CD4-positive, alpha-beta memory T cell (primary cell): ENCODE measurements around the gene DCTD. TPM values are rescaled to one million over a fixed set of nuclear protein-coding genes. Genes with fewer than 3 reads are reported as not detected.

ENCODE experiments used
- CTCF ChIA-PET: fragments of 350-600 bp; sonication (Branson Sonifier 250); formaldehyde crosslinking; loops from one replicate; lab custom pipeline; 2021; ENCODE audit warnings: inconsistent platforms; ENCODE audit not compliant: partially characterized antibody; lab: Charles Lee
- POLR2A ChIA-PET: fragments of 350-600 bp; sonication (Branson Sonifier 250); formaldehyde crosslinking; loops from one replicate; lab custom pipeline; 2021; ENCODE audit not compliant: partially characterized antibody; lab: Charles Lee
- DNase-seq, 5 donors: peaks; one replicate each; pipeline versions ENCODE4 v3.0.0 to v3.0.0-alpha.2; 2020 to 2022; ENCODE audit warnings: mixed read lengths in 1 of 5
- H3K27ac ChIP-seq: one replicate; pipeline ENCODE4 v1.7.0; 2013; ENCODE audit warnings: low read depth, low read length
- H3K27me3 ChIP-seq: 2 replicates; pipeline ENCODE4 v1.7.0; 2013; ENCODE audit warnings: mild to moderate bottlenecking, low read length, moderate library complexity; ENCODE audit not compliant: insufficient read depth
- H3K36me3 ChIP-seq: 2 replicates; pipeline ENCODE4 v1.7.0; 2013; ENCODE audit warnings: mild to moderate bottlenecking, low read length, moderate library complexity; ENCODE audit not compliant: insufficient read depth
- H3K4me1 ChIP-seq: 2 replicates; pipeline ENCODE4 v1.7.0; 2013; ENCODE audit warnings: mild to moderate bottlenecking, low read length, moderate library complexity; ENCODE audit not compliant: insufficient read depth
- H3K4me3 ChIP-seq, 2 donors: one replicate each; pipeline ENCODE4 v1.7.0; 2013; ENCODE audit warnings: low read length in 2 of 2, mild to moderate bottlenecking in 1 of 2
- H3K9me3 ChIP-seq, 2 donors: one replicate each; pipeline ENCODE4 v1.7.0; 2013; ENCODE audit warnings: low read length in 2 of 2, control low read depth in 1 of 2; ENCODE audit not compliant: control insufficient read depth in 1 of 2
- H3K27ac Mint-ChIP-seq, 7 donors: one replicate each; pipeline ENCODE4 v1.8.0; 2020 to 2021; ENCODE audit warnings: mixed read lengths in 7 of 7, mild to moderate bottlenecking in 6 of 7, inconsistent platforms in 3 of 7, moderate library complexity in 3 of 7
- H3K27me3 Mint-ChIP-seq, 2 donors: one replicate each; pipeline ENCODE4 v1.8.0; 2020 to 2021; ENCODE audit warnings: mixed read lengths in 2 of 2
- H3K36me3 Mint-ChIP-seq, 2 donors: one replicate each; pipeline ENCODE4 v1.8.0; 2020 to 2021; ENCODE audit warnings: mixed read lengths in 2 of 2, inconsistent platforms in 1 of 2, mild to moderate bottlenecking in 1 of 2
- H3K4me1 Mint-ChIP-seq, 4 donors: one replicate each; pipeline ENCODE4 v1.8.0; 2020 to 2021; ENCODE audit warnings: mixed read lengths in 4 of 4, mild to moderate bottlenecking in 1 of 4
- H3K4me3 Mint-ChIP-seq, 8 donors: one replicate each; pipeline ENCODE4 v1.8.0; 2020 to 2021; ENCODE audit warnings: mixed read lengths in 8 of 8, mild to moderate bottlenecking in 7 of 8, moderate library complexity in 6 of 8, inconsistent platforms in 3 of 8
- H3K9me3 Mint-ChIP-seq, 8 donors: one replicate each; pipeline ENCODE4 v1.8.0; 2020 to 2021; ENCODE audit warnings: mixed read lengths in 8 of 8, mild to moderate bottlenecking in 5 of 8, inconsistent platforms in 3 of 8, moderate library complexity in 1 of 8
- intact Hi-C: fragments of 100-400 bp; cut with micrococcal nuclease; formaldehyde crosslinking; loops from one replicate; pipeline ENCODE4 v1.15.1; 2023
- polyA plus RNA-seq, 2 donors: library from polyadenylated mRNA; unstranded; fragments of 300-500 nt; fragmentation: Illumina TruSeq; gene quantifications; one replicate each; pipeline ENCODE4 v1.2.3, GENCODE V29; 2021
- total RNA-seq, 2 experiments: library from RNA; stranded (reverse); gene quantifications; one replicate each; pipeline ENCODE4 v1.2.3, GENCODE V29; 2021

The DCTD gene
- total and polyA plus RNA-seq, 4 experiments from 2014 or later, result 66.6 to 119 (median 77.2) TPM

DNA sequence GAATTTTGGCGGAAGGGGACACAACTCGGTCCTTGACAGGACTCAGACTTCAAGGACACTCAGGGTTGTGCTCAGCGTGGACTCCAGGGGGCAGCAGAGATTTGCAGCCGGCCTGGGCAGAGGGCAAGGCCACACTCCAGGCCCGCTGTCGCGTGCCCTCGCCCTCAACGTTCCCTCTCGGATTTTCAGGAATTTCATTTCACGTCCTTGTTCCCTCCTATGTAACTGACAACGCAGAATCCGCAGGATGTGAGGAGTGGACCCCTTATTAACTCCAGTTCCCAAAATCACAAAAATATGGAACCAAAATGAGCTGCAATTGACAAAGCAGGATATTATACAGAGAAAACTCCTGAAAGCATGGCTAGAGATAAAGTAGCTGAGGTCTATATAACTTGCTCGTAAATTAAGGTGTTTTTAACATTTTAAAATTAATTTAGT, 21.0 kb upstream of the DCTD start:
- DNase-seq, result peak; percentile 46 to 53 (median 50)
- Histone ChIP-seq H3K27ac (no peak overlapping the region), H3K9me3 (no peaks in the 10 kb centered on the region), H3K36me3 (no peaks in the 10 kb centered on the region), H3K4me3 (no peak overlapping the region), H3K27me3 (no peaks in the 10 kb centered on the region), H3K4me1 (no peaks in the 10 kb centered on the region)
- Mint-ChIP-seq H3K9me3 (peaks cover 0 to 2% (median 0%) of the 10 kb centered on the region in 8 donors), H3K27me3 (peaks cover 6 to 7% of the 10 kb centered on the region in 2 donors), H3K4me1 (peaks cover 0 to 5% (median 1%) of the 10 kb centered on the region in 4 donors), H3K4me3 (peak overlapping the region in 2 of 8 donors; percentile 12 to 42), H3K36me3 (no peaks in the 10 kb centered on the region), H3K27ac (no peak overlapping the region)
- POLR2A ChIA-PET, result interaction anchor here (1.6 kb wide), 1 partner anchor 324 kb away, joined by 5 read pairs; no protein-coding TSS in a partner anchor
- CTCF ChIA-PET, result interaction anchor here (0.6 to 5.8 kb wide), 24 partner anchors 10 to 500 kb away, joined by 3 to 76 read pairs (median 4); no protein-coding TSS in a partner anchor
- intact Hi-C loops, result loop anchor here (1.0 kb wide), 4 partner anchors 20 to 469 kb away; no protein-coding TSS in a partner anchor

DNA sequence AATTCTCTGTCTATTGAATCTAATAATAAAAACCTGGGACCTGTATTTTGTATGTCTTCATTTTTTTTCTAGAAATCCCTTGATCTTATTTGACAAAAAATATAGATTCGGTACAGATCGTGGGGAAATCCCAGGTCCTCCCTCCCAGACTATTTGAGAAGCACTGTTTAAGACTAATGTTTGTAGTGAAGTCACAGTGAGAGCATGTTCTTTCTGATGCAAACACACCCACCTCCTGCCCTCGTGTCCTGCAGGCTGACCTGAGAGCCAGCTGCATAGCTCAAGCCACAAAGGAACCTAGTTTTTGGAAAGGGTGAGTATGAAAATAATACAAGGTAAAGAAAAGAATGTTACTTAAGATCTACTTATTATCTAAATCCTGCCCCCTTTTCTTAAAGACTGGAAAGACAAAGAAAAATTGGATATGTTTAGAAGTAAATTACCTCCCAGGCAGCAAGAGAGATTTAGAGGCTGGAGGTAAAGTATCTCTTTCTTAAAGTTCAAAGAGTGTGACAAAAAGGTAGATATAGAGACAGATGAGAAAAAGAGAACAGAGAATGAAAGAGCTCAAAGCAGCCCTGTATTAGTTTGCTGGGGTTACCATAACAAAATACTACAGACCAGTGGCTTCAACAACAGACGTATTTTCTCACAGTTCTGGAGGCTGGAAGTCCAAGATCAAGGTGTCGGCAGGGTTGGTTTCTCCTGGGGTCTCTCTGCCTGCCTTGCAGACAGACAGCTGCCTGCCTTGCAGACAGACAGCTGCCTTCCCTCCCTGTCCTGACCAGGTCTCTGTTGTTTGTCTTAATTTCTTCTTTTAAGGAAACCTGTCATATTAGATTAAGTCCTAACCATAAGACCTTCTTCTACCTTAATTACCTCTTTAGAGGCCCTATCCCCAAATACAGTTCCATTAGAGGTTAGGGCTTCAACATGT, 20.4 kb upstream of the DCTD start:
- ChIA-PET CTCF (interaction anchor here (0.8 to 5.8 kb wide), 14 partner anchors 10 to 470 kb away, joined by 3 to 76 read pairs (median 7); no protein-coding TSS in a partner anchor), POLR2A (interaction anchor here (1.6 kb wide), 1 partner anchor 324 kb away, joined by 5 read pairs; no protein-coding TSS in a partner anchor)
- intact Hi-C loops, result loop anchor here (1.0 kb wide), 4 partner anchors 19 to 470 kb away; no protein-coding TSS in a partner anchor
- Mint-ChIP-seq H3K4me3 (peak overlapping the region in 1 of 8 donors; percentile 42), H3K9me3 (peaks cover 0 to 2% (median 0%) of the 10 kb centered on the region in 8 donors), H3K27ac (peak overlapping the region in 1 of 7 donors; percentile 19), H3K27me3 (peaks cover 6 to 7% of the 10 kb centered on the region in 2 donors), H3K36me3 (no peaks in the 10 kb centered on the region), H3K4me1 (peaks cover 0 to 5% (median 1%) of the 10 kb centered on the region in 4 donors)
- H3K36me3 ChIP-seq, result no peaks in the 10 kb centered on the region
- H3K27ac ChIP-seq, result no peak overlapping the region
- DNase-seq, result no peak
- H3K27me3 ChIP-seq, result no peaks in the 10 kb centered on the region
- H3K9me3 ChIP-seq, result no peaks in the 10 kb centered on the region
- no peak overlapping the region for H3K4me3 ChIP-seq
- H3K4me1 ChIP-seq, result no peaks in the 10 kb centered on the region

DNA sequence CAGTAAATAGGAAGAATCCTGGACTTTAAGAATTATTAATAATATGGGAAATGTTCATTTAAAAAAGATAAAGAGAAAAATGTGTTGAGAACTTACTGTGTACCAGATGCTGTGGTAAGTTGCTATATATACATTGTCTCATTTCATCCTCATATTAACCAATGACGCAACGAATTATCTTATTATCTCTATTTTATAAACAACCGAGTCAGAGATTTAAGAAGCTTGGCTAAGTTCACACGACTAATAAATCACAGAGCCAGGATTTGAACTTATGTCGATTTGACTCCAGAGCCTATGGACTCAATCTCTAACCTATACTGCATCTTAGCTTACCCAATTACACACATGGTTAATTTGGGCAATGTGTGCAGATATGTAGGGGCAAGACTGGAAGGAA, 15.5 kb upstream of the DCTD start:
- Mint-ChIP-seq H3K4me3 (no peak overlapping the region), H3K27ac (no peak overlapping the region), H3K4me1 (no peaks in the 10 kb centered on the region), H3K9me3 (peaks cover 0 to 2% (median 0%) of the 10 kb centered on the region in 8 donors), H3K27me3 (peaks cover 4 to 8% of the 10 kb centered on the region in 2 donors), H3K36me3 (no peaks in the 10 kb centered on the region)
- DNase-seq, result no peak
- Histone ChIP-seq H3K9me3 (no peaks in the 10 kb centered on the region), H3K4me3 (no peak overlapping the region), H3K36me3 (no peaks in the 10 kb centered on the region), H3K27ac (no peak overlapping the region), H3K27me3 (no peaks in the 10 kb centered on the region), H3K4me1 (no peaks in the 10 kb centered on the region)
- intact Hi-C loops, result no loop called here
- POLR2A ChIA-PET, result no interaction called here
- CTCF ChIA-PET, result no interaction called here

DNA sequence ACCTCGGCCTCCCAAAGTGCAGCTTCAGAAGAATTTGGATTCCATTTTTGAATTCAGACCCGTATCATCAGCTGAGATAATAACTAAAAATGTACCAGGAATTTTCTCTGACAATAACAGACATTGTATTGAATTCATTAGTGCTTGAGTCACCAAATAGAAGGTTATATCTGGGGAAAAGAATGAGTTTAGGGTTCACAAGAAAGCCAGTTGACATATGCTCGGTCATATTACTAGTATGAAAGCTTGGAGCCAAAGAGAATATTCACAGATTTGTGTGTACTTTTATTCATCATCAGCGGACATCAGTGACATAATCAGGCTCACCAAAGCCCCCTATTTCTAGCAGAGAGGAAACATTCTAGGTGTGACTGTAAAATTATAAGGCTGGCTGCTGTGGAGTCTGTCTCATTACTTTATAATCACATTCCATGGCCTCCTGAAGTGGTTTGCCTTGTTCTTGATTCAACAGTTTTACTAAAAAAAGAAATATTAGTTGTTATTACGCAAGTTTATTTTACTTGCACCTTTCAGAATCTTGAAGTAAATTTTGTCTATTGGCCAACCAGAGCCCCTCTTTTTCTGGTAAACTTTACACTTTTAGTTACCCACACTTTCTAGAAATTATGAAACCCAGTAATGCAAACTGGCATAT, 14.6 kb upstream of the DCTD start:
- Histone ChIP-seq H3K9me3 (no peaks in the 10 kb centered on the region), H3K4me3 (no peak overlapping the region), H3K27me3 (no peaks in the 10 kb centered on the region), H3K36me3 (no peaks in the 10 kb centered on the region), H3K4me1 (no peaks in the 10 kb centered on the region), H3K27ac (no peak overlapping the region)
- no peak for DNase-seq
- H3K27me3 Mint-ChIP-seq, result peaks cover 4 to 8% of the 10 kb centered on the region in 2 donors
- H3K4me3 Mint-ChIP-seq, result no peak overlapping the region
- ChIA-PET CTCF (no interaction called here), POLR2A (no interaction called here)
- no peaks in the 10 kb centered on the region for H3K4me1 Mint-ChIP-seq
- peaks cover 0 to 2% (median 0%) of the 10 kb centered on the region in 8 donors for H3K9me3 Mint-ChIP-seq
- no peaks in the 10 kb centered on the region for H3K36me3 Mint-ChIP-seq
- no peak overlapping the region for H3K27ac Mint-ChIP-seq
- intact Hi-C loops, result no loop called here

DNA sequence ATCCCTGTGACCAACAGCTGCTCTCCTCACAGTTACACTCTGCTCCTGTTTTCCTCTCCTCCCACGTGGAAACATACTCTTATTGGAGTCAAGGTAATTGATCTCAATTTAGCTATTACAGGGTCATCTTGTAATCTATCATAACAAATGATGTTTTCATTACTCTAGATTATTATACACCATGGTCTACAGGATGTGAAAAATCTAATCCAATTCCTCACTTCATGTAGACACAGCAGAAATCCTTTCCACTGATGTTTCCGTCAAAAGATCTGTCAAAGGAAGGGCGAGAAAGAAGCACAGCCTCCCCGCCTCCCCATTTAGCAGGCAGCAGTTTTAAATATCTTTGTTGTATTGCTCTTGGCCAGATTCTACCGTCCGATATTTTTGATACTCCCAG, 13.7 kb upstream of the DCTD start:
- peaks cover 4 to 8% of the 10 kb centered on the region in 2 donors for H3K27me3 Mint-ChIP-seq
- no peaks in the 10 kb centered on the region for H3K4me1 Mint-ChIP-seq
- POLR2A ChIA-PET, result no interaction called here
- Histone ChIP-seq H3K27me3 (no peaks in the 10 kb centered on the region), H3K4me3 (no peak overlapping the region), H3K36me3 (no peaks in the 10 kb centered on the region), H3K4me1 (no peaks in the 10 kb centered on the region), H3K9me3 (no peaks in the 10 kb centered on the region), H3K27ac (no peak overlapping the region)
- intact Hi-C loops, result no loop called here
- H3K36me3 Mint-ChIP-seq, result no peaks in the 10 kb centered on the region
- peaks cover 0 to 2% (median 0%) of the 10 kb centered on the region in 8 donors for H3K9me3 Mint-ChIP-seq
- no peak for DNase-seq
- CTCF ChIA-PET, result interaction anchor here (0.5 to 7.5 kb wide), 3 partner anchors 7 to 13 kb away, joined by 3 to 76 read pairs (median 4); no protein-coding TSS in a partner anchor
- no peak overlapping the region for H3K4me3 Mint-ChIP-seq
- H3K27ac Mint-ChIP-seq, result no peak overlapping the region

DNA sequence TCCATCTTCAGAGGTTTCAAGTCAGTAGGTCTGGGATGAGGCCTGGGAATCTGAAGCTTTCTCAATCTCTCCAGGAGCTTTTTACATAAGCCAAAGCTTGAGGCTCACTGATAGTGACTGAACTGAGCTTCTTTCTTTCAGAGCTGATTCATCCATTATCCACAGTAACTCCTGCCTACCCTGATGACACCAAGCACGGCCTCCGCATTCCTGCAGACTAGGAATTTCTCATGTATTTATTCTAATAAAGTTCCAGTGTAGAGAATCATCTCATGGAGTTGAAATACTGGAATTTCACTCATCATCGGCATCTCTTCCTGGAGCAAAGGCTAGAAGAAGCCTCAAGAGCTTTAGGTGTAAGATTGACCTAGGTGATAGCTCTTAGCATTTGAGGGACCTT, 12.1 kb upstream of the DCTD start:
- no peak overlapping the region for H3K27ac Mint-ChIP-seq
- intact Hi-C loops, result no loop called here
- no peak overlapping the region for H3K4me3 ChIP-seq
- no peaks in the 10 kb centered on the region for H3K27me3 ChIP-seq
- no peak overlapping the region for H3K4me3 Mint-ChIP-seq
- ChIA-PET CTCF (interaction anchor here (1.3 to 7.5 kb wide), 2 partner anchors 9 to 11 kb away, joined by 3 to 76 read pairs; no protein-coding TSS in a partner anchor), POLR2A (no interaction called here)
- no peaks in the 10 kb centered on the region for H3K4me1 ChIP-seq
- peaks cover 4 to 8% of the 10 kb centered on the region in 2 donors for H3K27me3 Mint-ChIP-seq
- DNase-seq, result no peak
- no peaks in the 10 kb centered on the region for H3K36me3 ChIP-seq
- H3K9me3 Mint-ChIP-seq, result peaks cover 0 to 2% (median 0%) of the 10 kb centered on the region in 8 donors
- H3K9me3 ChIP-seq, result no peaks in the 10 kb centered on the region
- peaks cover 0 to 2% (median 0%) of the 10 kb centered on the region in 4 donors for H3K4me1 Mint-ChIP-seq
- no peaks in the 10 kb centered on the region for H3K36me3 Mint-ChIP-seq
- H3K27ac ChIP-seq, result no peak overlapping the region
